Adrenal gland (tissue), 5 donors: ENCODE results near the gene CNTNAP2.
"Not testable (repeated sequence)": the region's sequence is repeated elsewhere in the genome, so short reads cannot be mapped to it uniquely, and the experiment has no call there.

Experiments used
- CTCF ChIP-seq, 6 experiments: fragments of 450-650 bp in 4 of 6; fragments of 200-600 bp in 2 of 6; sonication (generic) in 1 of 6; IDR thresholded peaks; 1 replicate in 5 of 6; 2 replicates in 1 of 6; pipeline versions ENCODE4 v1.5.1 to v1.8.0; 2016 to 2021; ENCODE audit warnings: antibody characterized with exemption in 6 of 6, mild to moderate bottlenecking in 2 of 6, moderate library complexity in 1 of 6
- POLR2A ChIP-seq, 2 donors: fragments of 450-650 bp; IDR thresholded peaks; one replicate each; pipeline ENCODE4 v1.6.1; 2017; ENCODE audit warnings: antibody characterized with exemption in 2 of 2, mild to moderate bottlenecking in 2 of 2, moderate library complexity in 1 of 2
- donor health status: DM: no; HTN: no; CAD: no.

GRCh38 chr7:147598687-147599086, 1482.1 kb downstream of the CNTNAP2 start:
- TF ChIP-seq POLR2A, CTCF (IDR thresholded peaks at IDR 0.05): not testable (repeated sequence)
